Progenitor cell of endocrine pancreas (in vitro differentiated cells): Measurements from ENCODE around the gene MAST4. TPM values are rescaled to one million over a fixed set of nuclear protein-coding genes. Genes with fewer than 3 reads are reported as not detected.

ENCODE experiments used
- DNase-seq: peaks from one replicate; pipeline ENCODE4 v3.0.0; 2021; ENCODE audit warnings: low spot score; ENCODE audit not compliant: unreplicated experiment
- H3K27ac Mint-ChIP-seq: 2 replicates; pipeline ENCODE4 v1.8.0; 2021; ENCODE audit warnings: mild to moderate bottlenecking, moderate library complexity, mixed read lengths
- H3K27me3 Mint-ChIP-seq: 2 replicates; pipeline ENCODE4 v1.8.0; 2021; ENCODE audit warnings: mixed read lengths
- H3K36me3 Mint-ChIP-seq: 2 replicates; pipeline ENCODE4 v1.8.0; 2022; ENCODE audit warnings: mixed read lengths; ENCODE audit not compliant: insufficient read depth
- H3K4me1 Mint-ChIP-seq: 2 replicates; pipeline ENCODE4 v1.8.0; 2021; ENCODE audit warnings: low read depth, mixed read lengths
- H3K4me3 Mint-ChIP-seq: 2 replicates; pipeline ENCODE4 v1.8.0; 2021; ENCODE audit warnings: low read depth, mild to moderate bottlenecking, moderate library complexity, mixed read lengths
- H3K9me3 Mint-ChIP-seq: 2 replicates; pipeline ENCODE4 v1.8.0; 2021; ENCODE audit warnings: low read depth, mixed read lengths
- CTCF ChIP-seq: fragments of 200-600 bp; sonication (generic); IDR thresholded peaks from one replicate; pipeline ENCODE4 v1.5.0; 2021; ENCODE audit warnings: antibody characterized with exemption, mild to moderate bottlenecking; ENCODE audit not compliant: unreplicated experiment
- total RNA-seq: library from RNA; stranded (reverse); gene quantifications from 2 replicates; pipeline ENCODE4 v1.2.1, GENCODE V29; 2021

MAST4 gene
- total RNA-seq, 1 donor from 2014 or later: 45.3 TPM

- Mint-ChIP-seq H3K4me3 (no peak overlapping the region), H3K4me1 (no peaks in the 10 kb centered on the region), H3K27ac (no peak overlapping the region), H3K36me3 (peaks cover 2% of the 10 kb centered on the region), H3K9me3 (no peaks in the 10 kb centered on the region), H3K27me3 (no peaks in the 10 kb centered on the region)
- no peak for TF ChIP-seq CTCF
- DNase-seq: no peak
These were observed 319.3 kb downstream of the MAST4 start for GRCh38 chr5:66915531-66915930.

- H3K27ac Mint-ChIP-seq: no peak overlapping the region
- no peak for TF ChIP-seq CTCF
- no peak for DNase-seq
- no peaks in the 10 kb centered on the region for H3K27me3 Mint-ChIP-seq
- H3K36me3 Mint-ChIP-seq: peaks cover 2% of the 10 kb centered on the region
- no peaks in the 10 kb centered on the region for H3K9me3 Mint-ChIP-seq
- H3K4me3 Mint-ChIP-seq: no peak overlapping the region
- H3K4me1 Mint-ChIP-seq: peaks cover 3% of the 10 kb centered on the region
These were observed 326.7 kb downstream of the MAST4 start for GRCh38 chr5:66922881-66923280.

GRCh38 chr5:66923457-66923856 is 327.3 kb downstream of the MAST4 start:
- no peak for DNase-seq
- Mint-ChIP-seq H3K27ac (peak overlapping the region; percentile 80), H3K4me3 (no peak overlapping the region), H3K9me3 (no peaks in the 10 kb centered on the region), H3K4me1 (peaks cover 5% of the 10 kb centered on the region), H3K27me3 (no peaks in the 10 kb centered on the region), H3K36me3 (peaks cover 2% of the 10 kb centered on the region)
- no peak for TF ChIP-seq CTCF

- TF ChIP-seq CTCF: no peak
- H3K27me3 Mint-ChIP-seq: no peaks in the 10 kb centered on the region
- no peak for DNase-seq
- H3K4me3 Mint-ChIP-seq: no peak overlapping the region
- peaks cover 7% of the 10 kb centered on the region for H3K4me1 Mint-ChIP-seq
- H3K9me3 Mint-ChIP-seq: no peaks in the 10 kb centered on the region
- H3K36me3 Mint-ChIP-seq: peaks cover 2% of the 10 kb centered on the region
- H3K27ac Mint-ChIP-seq: no peak overlapping the region
These were observed 327.7 kb downstream of the MAST4 start for GRCh38 chr5:66923922-66924321.

- H3K27ac Mint-ChIP-seq: no peak overlapping the region
- H3K27me3 Mint-ChIP-seq: no peaks in the 10 kb centered on the region
- no peaks in the 10 kb centered on the region for H3K36me3 Mint-ChIP-seq
- TF ChIP-seq CTCF: no peak
- H3K9me3 Mint-ChIP-seq: no peaks in the 10 kb centered on the region
- DNase-seq: no peak
- H3K4me3 Mint-ChIP-seq: no peak overlapping the region
- H3K4me1 Mint-ChIP-seq: peaks cover 7% of the 10 kb centered on the region
These were observed 330.9 kb downstream of the MAST4 start for GRCh38 chr5:66927140-66927539.
